ENCODE data around the gene TRAF6. TPM values are rescaled to one million over a fixed set of nuclear protein-coding genes. Genes with fewer than 3 reads are reported as not detected.

Gene TRAF6
- total RNA-seq, 1 experiment from 2014 or later: 9.3 TPM

- peaks cover 5 to 22% of the 10 kb centered on the region in 2 experiments; a peak in 1 of 4 replicates for H3K4me1 ChIP-seq (ENCODE audit: control insufficient read depth in 1 of 2, insufficient read depth in 2 of 2, low read length in 2 of 2)
- CTCF ChIA-PET: no interaction called here
- ATAC-seq: no peak
- POLR2A ChIA-PET: no interaction called here
- no peak overlapping the region for H2AFZ ChIP-seq (ENCODE audit: low read depth, low read length, poor library complexity, severe bottlenecking)
- RAD21 ChIA-PET (ENCODE audit: low non-redundant PET in 1 of 2, low total read pairs in 2 of 2, uncharacterized antibody in 2 of 2, unreplicated experiment in 2 of 2): no interaction called here
- H3K27me3 ChIP-seq (ENCODE audit: insufficient read depth, low read length): peaks cover 2% of the 10 kb centered on the region; the same call in 1 of the 2 replicates
- H3K9me2 ChIP-seq (ENCODE audit: insufficient read depth): no peaks in the 10 kb centered on the region
- H3K4me3 ChIP-seq (replicated peaks in 1 of 2; ENCODE audit: low read depth in 1 of 2, low read length in 2 of 2): no peak overlapping the region
- no peak overlapping the region for H3K4me2 ChIP-seq (ENCODE audit: low read length)
- H4K20me1 ChIP-seq (ENCODE audit: insufficient read depth): no peaks in the 10 kb centered on the region
- no peak overlapping the region for H3K9ac ChIP-seq (ENCODE audit: low read length)
- H3K36me3 ChIP-seq (ENCODE audit: control insufficient read depth in 1 of 2, insufficient read depth in 2 of 2, low read length in 2 of 2): no peaks in the 10 kb centered on the region
- DNase-seq (ENCODE audit: low read depth, low spot score): no peak
- no TSS peak for BruUV-seq (replicated peaks)
- no peak for TF ChIP-seq EZH2 (IDR thresholded peaks at IDR 0.05)
- TF ChIP-seq POLR2AphosphoS5 (IDR thresholded peaks at IDR 0.05; ENCODE audit: low read depth, low read length): no peak
- TF ChIP-seq POLR2A (IDR thresholded peaks at IDR 0.05; ENCODE audit: borderline replicate concordance, extremely low read depth, insufficient read depth, insufficient read length): no peak
- no peak overlapping the region for H3K27ac ChIP-seq (ENCODE audit: low read depth, low read length)
- intact Hi-C loops (cut with micrococcal nuclease): no loop called here
- H3K79me2 ChIP-seq (ENCODE audit: insufficient read depth, low read length): no peaks in the 10 kb centered on the region
- no peaks in the 10 kb centered on the region for H3K9me3 ChIP-seq (ENCODE audit: control insufficient read depth in 1 of 2, insufficient read depth in 1 of 2, low read depth in 1 of 2, low read length in 2 of 2)
These were observed 58.4 kb downstream of the TRAF6 start for GRCh38 chr11:36451681-36452080.

GRCh38 chr11:36451045-36451444 is 59.0 kb downstream of the TRAF6 start:
- H3K9ac ChIP-seq (ENCODE audit: low read length): no peak overlapping the region
- H2AFZ ChIP-seq (ENCODE audit: low read depth, low read length, poor library complexity, severe bottlenecking): no peak overlapping the region
- H3K36me3 ChIP-seq (ENCODE audit: control insufficient read depth in 1 of 2, insufficient read depth in 2 of 2, low read length in 2 of 2): no peaks in the 10 kb centered on the region
- no peak overlapping the region for H3K4me2 ChIP-seq (ENCODE audit: low read length)
- no TSS peak for BruUV-seq (replicated peaks)
- RAD21 ChIA-PET (ENCODE audit: low non-redundant PET in 1 of 2, low total read pairs in 2 of 2, uncharacterized antibody in 2 of 2, unreplicated experiment in 2 of 2): no interaction called here
- ATAC-seq (no peak), DNase-seq (ENCODE audit: low read depth, low spot score) (no peak)
- H3K9me3 ChIP-seq (ENCODE audit: control insufficient read depth in 1 of 2, insufficient read depth in 1 of 2, low read depth in 1 of 2, low read length in 2 of 2): no peaks in the 10 kb centered on the region
- no peaks in the 10 kb centered on the region for H4K20me1 ChIP-seq (ENCODE audit: insufficient read depth)
- H3K27me3 ChIP-seq (ENCODE audit: insufficient read depth, low read length): peaks cover 2% of the 10 kb centered on the region; the same call in 1 of the 2 replicates
- H3K4me3 ChIP-seq (replicated peaks in 1 of 2; ENCODE audit: low read depth in 1 of 2, low read length in 2 of 2): no peak overlapping the region
- peaks cover 5 to 19% of the 10 kb centered on the region in 2 experiments; a peak in 1 of 4 replicates for H3K4me1 ChIP-seq (ENCODE audit: control insufficient read depth in 1 of 2, insufficient read depth in 2 of 2, low read length in 2 of 2)
- H3K27ac ChIP-seq (ENCODE audit: low read depth, low read length): no peak overlapping the region
- POLR2A ChIA-PET: no interaction called here
- CTCF ChIA-PET: no interaction called here
- intact Hi-C loops (cut with micrococcal nuclease): no loop called here
- H3K9me2 ChIP-seq (ENCODE audit: insufficient read depth): no peaks in the 10 kb centered on the region
- no peaks in the 10 kb centered on the region for H3K79me2 ChIP-seq (ENCODE audit: insufficient read depth, low read length)
- TF ChIP-seq SP1 (IDR thresholded peaks at IDR 0.05; ENCODE audit: low read depth) (no peak), REST (IDR thresholded peaks at IDR 0.05; ENCODE audit: low read depth) (no peak), ELF1 (IDR thresholded peaks at IDR 0.05; ENCODE audit: borderline replicate concordance, low read depth) (no peak), SRF (IDR thresholded peaks at IDR 0.05; ENCODE audit: low read depth) (no peak), CBX3 (IDR thresholded peaks at IDR 0.05; ENCODE audit: low read depth) (no peak), ZBTB33 (IDR thresholded peaks at IDR 0.05; ENCODE audit: extremely low read depth, insufficient replicate concordance, low read length) (no peak), TCF7L2 (IDR thresholded peaks at IDR 0.05; ENCODE audit: borderline replicate concordance, extremely low read depth, insufficient read depth, insufficient read length) (no peak), ZNF274 (IDR thresholded peaks at IDR 0.05; ENCODE audit: low read depth, low read length) (no peak), MAX (IDR thresholded peaks at IDR 0.05) (no peak), CTCF (IDR thresholded peaks at IDR 0.05 in 2 of 3, conservative IDR thresholded peaks at IDR 0.05 in 1 of 3; ENCODE audit: borderline replicate concordance in 1 of 3, insufficient read depth in 1 of 3, low read depth in 2 of 3, low read length in 2 of 3) (no peak)

Measured in HCT116 (cell line).